CD4-positive, alpha-beta memory T cell (primary cell): ENCODE results near the gene GDAP2. TPM values are rescaled to one million over a fixed set of nuclear protein-coding genes. Genes with fewer than 3 reads are reported as not detected.

Experiments
- CTCF ChIA-PET: fragments of 350-600 bp; sonication (Branson Sonifier 250); formaldehyde crosslinking; loops from one replicate; lab custom pipeline; 2021; ENCODE audit warnings: inconsistent platforms; ENCODE audit not compliant: partially characterized antibody; lab: Charles Lee
- POLR2A ChIA-PET: fragments of 350-600 bp; sonication (Branson Sonifier 250); formaldehyde crosslinking; loops from one replicate; lab custom pipeline; 2021; ENCODE audit not compliant: partially characterized antibody; lab: Charles Lee
- DNase-seq, 5 donors: peaks; one replicate each; pipeline versions ENCODE4 v3.0.0 to v3.0.0-alpha.2; 2020 to 2022; ENCODE audit warnings: mixed read lengths in 1 of 5
- H3K27ac ChIP-seq: one replicate; pipeline ENCODE4 v1.7.0; 2013; ENCODE audit warnings: low read depth, low read length
- H3K27me3 ChIP-seq: 2 replicates; pipeline ENCODE4 v1.7.0; 2013; ENCODE audit warnings: mild to moderate bottlenecking, low read length, moderate library complexity; ENCODE audit not compliant: insufficient read depth
- H3K36me3 ChIP-seq: 2 replicates; pipeline ENCODE4 v1.7.0; 2013; ENCODE audit warnings: mild to moderate bottlenecking, low read length, moderate library complexity; ENCODE audit not compliant: insufficient read depth
- H3K4me1 ChIP-seq: 2 replicates; pipeline ENCODE4 v1.7.0; 2013; ENCODE audit warnings: mild to moderate bottlenecking, low read length, moderate library complexity; ENCODE audit not compliant: insufficient read depth
- H3K4me3 ChIP-seq, 2 donors: one replicate each; pipeline ENCODE4 v1.7.0; 2013; ENCODE audit warnings: low read length in 2 of 2, mild to moderate bottlenecking in 1 of 2
- H3K9me3 ChIP-seq, 2 donors: one replicate each; pipeline ENCODE4 v1.7.0; 2013; ENCODE audit warnings: low read length in 2 of 2, control low read depth in 1 of 2; ENCODE audit not compliant: control insufficient read depth in 1 of 2
- H3K27ac Mint-ChIP-seq, 7 donors: one replicate each; pipeline ENCODE4 v1.8.0; 2020 to 2021; ENCODE audit warnings: mixed read lengths in 7 of 7, mild to moderate bottlenecking in 6 of 7, inconsistent platforms in 3 of 7, moderate library complexity in 3 of 7
- H3K27me3 Mint-ChIP-seq, 2 donors: one replicate each; pipeline ENCODE4 v1.8.0; 2020 to 2021; ENCODE audit warnings: mixed read lengths in 2 of 2
- H3K36me3 Mint-ChIP-seq, 2 donors: one replicate each; pipeline ENCODE4 v1.8.0; 2020 to 2021; ENCODE audit warnings: mixed read lengths in 2 of 2, inconsistent platforms in 1 of 2, mild to moderate bottlenecking in 1 of 2
- H3K4me1 Mint-ChIP-seq, 4 donors: one replicate each; pipeline ENCODE4 v1.8.0; 2020 to 2021; ENCODE audit warnings: mixed read lengths in 4 of 4, mild to moderate bottlenecking in 1 of 4
- H3K4me3 Mint-ChIP-seq, 8 donors: one replicate each; pipeline ENCODE4 v1.8.0; 2020 to 2021; ENCODE audit warnings: mixed read lengths in 8 of 8, mild to moderate bottlenecking in 7 of 8, moderate library complexity in 6 of 8, inconsistent platforms in 3 of 8
- H3K9me3 Mint-ChIP-seq, 8 donors: one replicate each; pipeline ENCODE4 v1.8.0; 2020 to 2021; ENCODE audit warnings: mixed read lengths in 8 of 8, mild to moderate bottlenecking in 5 of 8, inconsistent platforms in 3 of 8, moderate library complexity in 1 of 8
- intact Hi-C: fragments of 100-400 bp; cut with micrococcal nuclease; formaldehyde crosslinking; loops from one replicate; pipeline ENCODE4 v1.15.1; 2023
- polyA plus RNA-seq, 2 donors: library from polyadenylated mRNA; unstranded; fragments of 300-500 nt; fragmentation: Illumina TruSeq; gene quantifications; one replicate each; pipeline ENCODE4 v1.2.3, GENCODE V29; 2021
- total RNA-seq, 2 experiments: library from RNA; stranded (reverse); gene quantifications; one replicate each; pipeline ENCODE4 v1.2.3, GENCODE V29; 2021

GDAP2 gene
- total and polyA plus RNA-seq, 4 experiments from 2014 or later, result 5.6 to 29.5 (median 20.1) TPM

DNA sequence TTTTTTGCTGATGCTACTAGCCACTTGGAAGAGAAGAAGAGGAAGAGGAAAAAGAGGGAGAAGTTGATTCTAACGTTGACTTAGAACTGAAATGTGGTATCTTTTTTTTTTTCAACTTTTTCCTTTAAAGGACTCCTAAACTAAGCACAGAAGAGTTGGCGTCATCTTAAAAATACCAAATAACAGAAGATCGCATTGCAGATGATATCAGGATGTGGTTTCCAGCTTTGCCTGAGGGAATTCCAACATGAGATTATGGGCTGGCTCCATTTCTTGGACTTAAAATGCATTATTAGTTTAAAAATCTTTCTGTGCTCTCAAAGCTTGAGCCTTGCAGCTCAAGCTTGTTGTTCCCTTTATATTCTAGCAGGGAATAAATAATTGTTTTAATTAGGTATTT, 29.9 kb upstream of the GDAP2 start:
- ChIA-PET POLR2A (no interaction called here), CTCF (interaction anchor here (1.2 kb wide), 1 partner anchor 12 kb away, joined by 3 read pairs; no protein-coding TSS in a partner anchor)
- no peak for DNase-seq
- Mint-ChIP-seq H3K27ac (no peak overlapping the region), H3K4me3 (no peak overlapping the region), H3K9me3 (no peaks in the 10 kb centered on the region), H3K36me3 (peaks cover 51 to 69% of the 10 kb centered on the region in 2 donors), H3K4me1 (no peaks in the 10 kb centered on the region), H3K27me3 (no peaks in the 10 kb centered on the region)
- no peak overlapping the region for H3K4me3 ChIP-seq
- no peaks in the 10 kb centered on the region for H3K4me1 ChIP-seq
- no peaks in the 10 kb centered on the region for H3K27me3 ChIP-seq
- no peaks in the 10 kb centered on the region for H3K9me3 ChIP-seq
- no peak overlapping the region for H3K27ac ChIP-seq
- H3K36me3 ChIP-seq, result peaks cover 42% of the 10 kb centered on the region
- intact Hi-C loops, result no loop called here

DNA sequence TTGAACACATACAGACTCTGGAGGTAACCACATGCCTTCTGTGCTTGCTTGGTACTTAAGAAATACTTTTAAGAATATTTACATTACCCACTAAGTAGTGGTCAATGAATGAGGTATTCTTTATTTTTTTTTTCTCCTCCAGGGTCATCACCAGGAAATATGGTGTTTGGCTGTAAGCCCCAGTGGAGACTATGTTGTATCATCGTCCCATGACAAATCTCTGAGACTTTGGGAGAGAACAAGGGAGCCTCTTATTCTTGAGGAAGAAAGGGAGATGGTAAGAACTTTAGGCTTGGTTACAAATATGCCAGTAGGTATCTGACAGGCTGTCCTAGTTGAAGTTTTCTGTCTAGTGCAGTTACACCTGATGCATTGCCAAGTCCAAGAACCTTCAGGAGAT, 23.0 kb upstream of the GDAP2 start:
- H3K27ac Mint-ChIP-seq, result no peak overlapping the region
- H3K4me1 Mint-ChIP-seq, result no peaks in the 10 kb centered on the region
- intact Hi-C loops, result no loop called here
- H3K9me3 Mint-ChIP-seq, result no peaks in the 10 kb centered on the region
- H3K9me3 ChIP-seq, result no peaks in the 10 kb centered on the region
- H3K36me3 ChIP-seq, result peaks cover 68% of the 10 kb centered on the region
- no peaks in the 10 kb centered on the region for H3K4me1 ChIP-seq
- no peak overlapping the region for H3K27ac ChIP-seq
- ChIA-PET CTCF (no interaction called here), POLR2A (no interaction called here)
- H3K36me3 Mint-ChIP-seq, result peaks cover 78 to 89% of the 10 kb centered on the region in 2 donors
- H3K27me3 Mint-ChIP-seq, result no peaks in the 10 kb centered on the region
- H3K4me3 Mint-ChIP-seq, result no peak overlapping the region
- H3K4me3 ChIP-seq, result no peak overlapping the region
- H3K27me3 ChIP-seq, result no peaks in the 10 kb centered on the region
- DNase-seq, result no peak

DNA sequence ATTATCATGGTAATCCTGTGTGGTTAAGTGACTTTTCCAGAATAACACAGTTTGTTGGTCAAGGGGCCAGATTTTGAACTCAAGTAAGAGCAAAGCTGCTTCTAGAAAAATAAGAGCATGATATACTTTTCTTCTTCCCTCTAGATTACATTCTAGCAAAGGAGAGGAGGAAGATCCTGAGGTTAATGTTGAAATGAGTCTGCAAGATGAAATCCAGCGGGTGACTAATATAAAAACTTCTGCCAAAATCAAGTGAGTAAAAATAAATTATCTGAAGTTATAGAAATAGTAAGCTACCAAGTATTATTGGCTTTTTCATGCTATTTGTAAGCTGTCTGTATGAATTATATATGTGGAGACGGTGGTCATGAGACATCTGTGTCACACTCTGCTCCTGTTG, 12.9 kb upstream of the GDAP2 start:
- peak overlapping the region in 1 of 7 donors; percentile 6 for H3K27ac Mint-ChIP-seq

DNA sequence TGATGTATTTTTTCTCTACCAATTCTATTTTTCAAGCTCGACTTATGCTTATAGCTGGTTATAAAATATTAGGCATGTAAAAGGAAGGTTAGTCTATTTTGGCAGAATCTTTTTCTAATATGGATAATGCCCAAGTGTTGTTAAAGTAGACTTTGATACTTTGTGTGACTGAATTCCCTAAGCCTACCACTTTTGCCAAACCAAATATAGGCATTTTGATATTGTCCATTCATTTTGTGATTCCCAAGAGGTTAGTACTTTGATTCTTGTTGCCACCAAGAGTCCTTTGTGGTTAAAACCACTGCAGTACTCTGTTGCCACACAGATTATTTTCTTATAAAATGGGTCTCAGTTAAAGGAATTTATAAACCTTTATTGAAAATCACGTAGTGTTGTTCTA, 4.3 kb upstream of the GDAP2 start:
- H3K9me3 ChIP-seq, result no peaks in the 10 kb centered on the region
- no peaks in the 10 kb centered on the region for H3K27me3 ChIP-seq
- CTCF ChIA-PET, result interaction anchor here (0.9 kb wide), 1 partner anchor 17 kb away, joined by 3 read pairs; no protein-coding TSS in a partner anchor
- H3K9me3 Mint-ChIP-seq, result no peaks in the 10 kb centered on the region
- H3K27me3 Mint-ChIP-seq, result no peaks in the 10 kb centered on the region
- peak overlapping the region in 1 of 7 donors; percentile 1 for H3K27ac Mint-ChIP-seq
- intact Hi-C loops, result no loop called here
- DNase-seq, result no peak
- peaks cover 30% of the 10 kb centered on the region for H3K36me3 ChIP-seq
- no peak overlapping the region for H3K27ac ChIP-seq
- H3K4me3 ChIP-seq, result no peak overlapping the region
- H3K4me3 Mint-ChIP-seq, result no peak overlapping the region
- H3K36me3 Mint-ChIP-seq, result peaks cover 33 to 61% of the 10 kb centered on the region in 2 donors
- POLR2A ChIA-PET, result no interaction called here
- peaks cover 28 to 44% (median 37%) of the 10 kb centered on the region in 4 donors for H3K4me1 Mint-ChIP-seq
- peaks cover 25% of the 10 kb centered on the region for H3K4me1 ChIP-seq

More for the DNA sequence above, 12.9 kb upstream of the GDAP2 start:
- intact Hi-C loops, result no loop called here
- Histone ChIP-seq H3K27ac (no peak overlapping the region), H3K36me3 (peaks cover 77% of the 10 kb centered on the region), H3K4me1 (no peaks in the 10 kb centered on the region), H3K9me3 (no peaks in the 10 kb centered on the region), H3K27me3 (no peaks in the 10 kb centered on the region), H3K4me3 (no peak overlapping the region)
- peaks cover 0 to 6% (median 2%) of the 10 kb centered on the region in 4 donors for H3K4me1 Mint-ChIP-seq
- DNase-seq, result no peak
- H3K36me3 Mint-ChIP-seq, result peaks cover 69 to 81% of the 10 kb centered on the region in 2 donors
- no peaks in the 10 kb centered on the region for H3K9me3 Mint-ChIP-seq
- CTCF ChIA-PET, result no interaction called here
- H3K27me3 Mint-ChIP-seq, result no peaks in the 10 kb centered on the region
- POLR2A ChIA-PET, result no interaction called here
- no peak overlapping the region for H3K4me3 Mint-ChIP-seq

DNA sequence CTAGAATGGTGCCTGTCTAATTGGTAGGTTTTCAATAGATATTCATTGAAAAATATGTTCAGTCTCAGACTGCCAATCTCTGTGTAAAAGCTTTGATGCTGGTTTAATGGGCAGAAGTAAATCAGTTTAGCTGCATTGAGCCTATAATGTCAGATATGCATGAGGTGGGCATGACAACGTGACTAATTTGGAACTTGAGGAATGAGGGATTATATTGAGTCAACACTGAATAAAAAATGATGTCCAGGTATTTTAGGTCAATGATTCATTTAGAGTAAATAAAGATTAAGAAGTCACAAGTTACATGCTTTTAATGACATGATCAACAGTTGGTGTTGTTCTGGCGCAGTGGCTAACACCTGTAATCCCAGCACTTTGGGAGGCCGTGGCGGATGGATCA, 3.2 kb upstream of the GDAP2 start:
- DNase-seq, result no peak
- no peak overlapping the region for H3K4me3 ChIP-seq
- intact Hi-C loops, result no loop called here
- Mint-ChIP-seq H3K27me3 (no peaks in the 10 kb centered on the region), H3K4me3 (peak overlapping the region in 1 of 8 donors; percentile 31), H3K4me1 (peaks cover 31 to 52% (median 42%) of the 10 kb centered on the region in 4 donors), H3K9me3 (no peaks in the 10 kb centered on the region), H3K36me3 (peaks cover 21 to 49% of the 10 kb centered on the region in 2 donors), H3K27ac (peak overlapping the region in 1 of 7 donors; percentile 19)
- H3K9me3 ChIP-seq, result no peaks in the 10 kb centered on the region
- H3K4me1 ChIP-seq, result peaks cover 37% of the 10 kb centered on the region
- H3K36me3 ChIP-seq, result peaks cover 18% of the 10 kb centered on the region
- ChIA-PET POLR2A (no interaction called here), CTCF (no interaction called here)
- no peaks in the 10 kb centered on the region for H3K27me3 ChIP-seq
- no peak overlapping the region for H3K27ac ChIP-seq

DNA sequence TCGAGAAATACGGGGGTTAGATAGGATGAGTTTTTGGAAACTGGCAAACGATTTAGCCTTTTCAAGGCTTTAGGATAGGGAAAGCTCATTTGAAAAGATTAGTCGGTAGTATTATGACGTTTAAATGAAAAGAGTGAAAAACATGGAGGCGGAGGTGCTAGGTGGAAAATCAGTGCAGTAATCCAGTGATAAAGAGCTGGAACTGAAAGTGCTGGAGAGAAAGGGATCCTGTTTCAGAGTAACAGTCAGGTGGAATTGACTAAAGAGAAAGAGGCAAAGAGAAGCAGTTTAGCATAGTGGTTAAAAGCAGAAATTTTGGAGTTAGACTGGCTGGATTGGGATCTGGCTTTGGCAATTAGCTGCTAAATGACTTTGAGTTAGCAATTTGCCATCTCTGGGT, 1.1 kb upstream of the GDAP2 start:
- Mint-ChIP-seq H3K27ac (peak overlapping the region; percentile 93 to 99 (median 97)), H3K27me3 (no peaks in the 10 kb centered on the region), H3K9me3 (no peaks in the 10 kb centered on the region), H3K4me3 (peak overlapping the region; percentile 94 to 97 (median 96)), H3K36me3 (peaks cover 15 to 38% of the 10 kb centered on the region in 2 donors), H3K4me1 (peaks cover 39 to 66% (median 52%) of the 10 kb centered on the region in 4 donors)
- ChIA-PET POLR2A (interaction anchor here (0.8 kb wide), 1 partner anchor 14 kb away, joined by 3 read pairs; no protein-coding TSS in a partner anchor), CTCF (interaction anchor here (2.8 kb wide), 1 partner anchor 34 kb away, joined by 10 read pairs; no protein-coding TSS in a partner anchor)
- peaks cover 7% of the 10 kb centered on the region for H3K36me3 ChIP-seq
- no peaks in the 10 kb centered on the region for H3K27me3 ChIP-seq
- DNase-seq, result peak in 2 of 5 donors; percentile 0 to 7
- intact Hi-C loops, result loop anchor here (2.0 kb wide), 1 partner anchor 326 kb away; no protein-coding TSS in a partner anchor
- no peaks in the 10 kb centered on the region for H3K9me3 ChIP-seq
- H3K4me1 ChIP-seq, result peaks cover 41% of the 10 kb centered on the region
- peak overlapping the region; percentile 89 for H3K27ac ChIP-seq
- H3K4me3 ChIP-seq, result peak overlapping the region; percentile 66 to 81

DNA sequence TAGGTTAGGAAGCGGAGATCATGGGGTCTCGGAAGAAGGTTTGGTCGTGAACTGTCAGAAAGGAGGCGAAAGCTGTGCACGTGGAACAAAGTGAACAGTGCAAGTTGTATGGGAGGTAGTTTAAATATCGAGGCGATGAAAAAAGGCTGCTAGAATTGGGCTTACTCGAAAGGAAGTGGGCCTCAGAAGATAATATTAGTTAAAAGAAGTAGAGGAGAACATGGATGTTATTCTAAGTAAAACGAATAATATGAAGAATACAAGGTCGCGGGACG, 689 bp upstream of the GDAP2 start:
- no peaks in the 10 kb centered on the region for H3K27me3 Mint-ChIP-seq
- POLR2A ChIA-PET, result no interaction called here
- no peak for DNase-seq

More for the DNA sequence above, 689 bp upstream of the GDAP2 start:
- peaks cover 7% of the 10 kb centered on the region for H3K36me3 ChIP-seq
- intact Hi-C loops, result loop anchor here (2.0 kb wide), 1 partner anchor 325 kb away; no protein-coding TSS in a partner anchor
- Mint-ChIP-seq H3K36me3 (peaks cover 15 to 38% of the 10 kb centered on the region in 2 donors), H3K9me3 (no peaks in the 10 kb centered on the region), H3K27ac (peak overlapping the region; percentile 93 to 99 (median 97)), H3K4me1 (peaks cover 39 to 66% (median 52%) of the 10 kb centered on the region in 4 donors), H3K4me3 (peak overlapping the region; percentile 94 to 97 (median 96))
- H3K4me1 ChIP-seq, result peaks cover 41% of the 10 kb centered on the region
- H3K27ac ChIP-seq, result peak overlapping the region; percentile 89
- H3K9me3 ChIP-seq, result no peaks in the 10 kb centered on the region
- H3K27me3 ChIP-seq, result no peaks in the 10 kb centered on the region
- H3K4me3 ChIP-seq, result peak overlapping the region; percentile 66 to 81
- CTCF ChIA-PET, result interaction anchor here (2.8 kb wide), 1 partner anchor 34 kb away, joined by 10 read pairs; no protein-coding TSS in a partner anchor
